Liver (tissue), 3 donors: Measurements from ENCODE around the gene SAE1.

Experiments
- CTCF ChIP-seq: fragments of 150-350 bp; IDR thresholded peaks from 2 replicates; pipeline ENCODE4 v1.5.1; 2017; ENCODE audit warnings: improper control_type of control experiment, low read depth, low read length; ENCODE audit not compliant: missing input control
- GABPA ChIP-seq, 2 donors: IDR thresholded peaks in 1 of 2; conservative IDR thresholded peaks in 1 of 2; 2 replicates each; pipeline ENCODE4 v1.6.1; 2016; ENCODE audit warnings: antibody characterized with exemption in 2 of 2, mild to moderate bottlenecking in 1 of 2, moderate library complexity in 1 of 2
- HNF4A ChIP-seq, 2 donors: conservative IDR thresholded peaks; 2 replicates each; pipeline ENCODE4 v1.6.1; 2016; ENCODE audit warnings: antibody characterized with exemption in 2 of 2, mild to moderate bottlenecking in 2 of 2
- JUND ChIP-seq, 2 donors: IDR thresholded peaks; 2 replicates each; pipeline ENCODE4 v1.6.1; 2016; ENCODE audit warnings: antibody characterized with exemption in 2 of 2
- RAD21 ChIP-seq, 2 donors: IDR thresholded peaks; 2 replicates each; pipeline ENCODE4 v1.6.1; 2016; ENCODE audit warnings: antibody characterized with exemption in 2 of 2, mild to moderate bottlenecking in 2 of 2
- TAF1 ChIP-seq: conservative IDR thresholded peaks from 2 replicates; pipeline ENCODE4 v1.6.1; 2016; ENCODE audit warnings: antibody characterized with exemption, mild to moderate bottlenecking
- TF ChIP-seq, protein P1 (sequence below): IDR thresholded peaks from 2 replicates; pipeline ENCODE4 v1.6.1; 2016; ENCODE audit warnings: antibody characterized with exemption
- TF ChIP-seq, protein P2 (sequence below): IDR thresholded peaks from 2 replicates; pipeline ENCODE4 v1.6.1; 2016; ENCODE audit warnings: antibody characterized with exemption
- TF ChIP-seq, protein P3 (sequence below): IDR thresholded peaks from 2 replicates; pipeline ENCODE4 v1.6.1; 2016; ENCODE audit warnings: antibody characterized with exemption, mild to moderate bottlenecking
- donor health status: healthy.
- donor health status: healthy.

GRCh38 chr19:47161876-47162489, 31.3 kb downstream of the SAE1 start:
- no peak for TF ChIP-seq CTCF
- no peak for TF ChIP-seq TAF1
- TF ChIP-seq, protein P1, sequence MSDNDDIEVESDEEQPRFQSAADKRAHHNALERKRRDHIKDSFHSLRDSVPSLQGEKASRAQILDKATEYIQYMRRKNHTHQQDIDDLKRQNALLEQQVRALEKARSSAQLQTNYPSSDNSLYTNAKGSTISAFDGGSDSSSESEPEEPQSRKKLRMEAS: no peak
- TF ChIP-seq, protein P2, sequence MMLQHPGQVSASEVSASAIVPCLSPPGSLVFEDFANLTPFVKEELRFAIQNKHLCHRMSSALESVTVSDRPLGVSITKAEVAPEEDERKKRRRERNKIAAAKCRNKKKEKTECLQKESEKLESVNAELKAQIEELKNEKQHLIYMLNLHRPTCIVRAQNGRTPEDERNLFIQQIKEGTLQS: no peak
- TF ChIP-seq GABPA (IDR thresholded peaks at IDR 0.05 in 1 of 2, conservative IDR thresholded peaks at IDR 0.05 in 1 of 2): no peak
- no peak for TF ChIP-seq JUND (IDR thresholded peaks at IDR 0.05)
- TF ChIP-seq HNF4A (conservative IDR thresholded peaks at IDR 0.05): no peak
- TF ChIP-seq RAD21 (IDR thresholded peaks at IDR 0.05): no peak
- TF ChIP-seq, protein P3, sequence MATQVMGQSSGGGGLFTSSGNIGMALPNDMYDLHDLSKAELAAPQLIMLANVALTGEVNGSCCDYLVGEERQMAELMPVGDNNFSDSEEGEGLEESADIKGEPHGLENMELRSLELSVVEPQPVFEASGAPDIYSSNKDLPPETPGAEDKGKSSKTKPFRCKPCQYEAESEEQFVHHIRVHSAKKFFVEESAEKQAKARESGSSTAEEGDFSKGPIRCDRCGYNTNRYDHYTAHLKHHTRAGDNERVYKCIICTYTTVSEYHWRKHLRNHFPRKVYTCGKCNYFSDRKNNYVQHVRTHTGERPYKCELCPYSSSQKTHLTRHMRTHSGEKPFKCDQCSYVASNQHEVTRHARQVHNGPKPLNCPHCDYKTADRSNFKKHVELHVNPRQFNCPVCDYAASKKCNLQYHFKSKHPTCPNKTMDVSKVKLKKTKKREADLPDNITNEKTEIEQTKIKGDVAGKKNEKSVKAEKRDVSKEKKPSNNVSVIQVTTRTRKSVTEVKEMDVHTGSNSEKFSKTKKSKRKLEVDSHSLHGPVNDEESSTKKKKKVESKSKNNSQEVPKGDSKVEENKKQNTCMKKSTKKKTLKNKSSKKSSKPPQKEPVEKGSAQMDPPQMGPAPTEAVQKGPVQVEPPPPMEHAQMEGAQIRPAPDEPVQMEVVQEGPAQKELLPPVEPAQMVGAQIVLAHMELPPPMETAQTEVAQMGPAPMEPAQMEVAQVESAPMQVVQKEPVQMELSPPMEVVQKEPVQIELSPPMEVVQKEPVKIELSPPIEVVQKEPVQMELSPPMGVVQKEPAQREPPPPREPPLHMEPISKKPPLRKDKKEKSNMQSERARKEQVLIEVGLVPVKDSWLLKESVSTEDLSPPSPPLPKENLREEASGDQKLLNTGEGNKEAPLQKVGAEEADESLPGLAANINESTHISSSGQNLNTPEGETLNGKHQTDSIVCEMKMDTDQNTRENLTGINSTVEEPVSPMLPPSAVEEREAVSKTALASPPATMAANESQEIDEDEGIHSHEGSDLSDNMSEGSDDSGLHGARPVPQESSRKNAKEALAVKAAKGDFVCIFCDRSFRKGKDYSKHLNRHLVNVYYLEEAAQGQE: no peak
